Activated T-cell treated with anti-CD3 and anti-CD28 coated beads, Interleukin-2, amount 50 U/mL, for 24 hours (primary cell): ENCODE results near the gene NPR2.

Experiments
- DNase-seq: peaks from one replicate; pipeline ENCODE4 v3.0.0-alpha.2; 2020
- H3K27ac Mint-ChIP-seq: 2 replicates; pipeline ENCODE4 v1.8.0; 2020; ENCODE audit warnings: mild to moderate bottlenecking, mixed read lengths
- H3K27me3 Mint-ChIP-seq: 2 replicates; pipeline ENCODE4 v1.8.0; 2020; ENCODE audit warnings: mixed read lengths
- H3K36me3 Mint-ChIP-seq: 2 replicates; pipeline ENCODE4 v1.8.0; 2020; ENCODE audit warnings: low read depth, mixed read lengths
- H3K4me1 Mint-ChIP-seq: 2 replicates; pipeline ENCODE4 v1.8.0; 2020; ENCODE audit warnings: low read depth, mixed read lengths
- H3K4me3 Mint-ChIP-seq: 2 replicates; pipeline ENCODE4 v1.8.0; 2020; ENCODE audit warnings: mild to moderate bottlenecking, moderate library complexity, mixed read lengths
- H3K9me3 Mint-ChIP-seq: 2 replicates; pipeline ENCODE4 v1.8.0; 2020; ENCODE audit warnings: mixed read lengths

NPR2 gene

GRCh38 chr9:35820076-35820475 lies 28.7 kb downstream of the NPR2 start:
- Mint-ChIP-seq H3K36me3 (peaks cover 5% of the 10 kb centered on the region), H3K27me3 (no peaks in the 10 kb centered on the region), H3K27ac (no peak overlapping the region), H3K4me3 (no peak overlapping the region), H3K9me3 (no peaks in the 10 kb centered on the region), H3K4me1 (peaks cover 4% of the 10 kb centered on the region)
- DNase-seq, result no peak

- Mint-ChIP-seq H3K4me3 (no peak overlapping the region), H3K36me3 (no peaks in the 10 kb centered on the region), H3K4me1 (peaks cover 4% of the 10 kb centered on the region), H3K27ac (no peak overlapping the region), H3K9me3 (no peaks in the 10 kb centered on the region), H3K27me3 (no peaks in the 10 kb centered on the region)
- DNase-seq, result no peak
Observed at GRCh38 chr9:35822926-35823325, 31.5 kb downstream of the NPR2 start.

- Mint-ChIP-seq H3K4me3 (no peak overlapping the region), H3K27me3 (no peaks in the 10 kb centered on the region), H3K4me1 (peaks cover 20% of the 10 kb centered on the region), H3K9me3 (no peaks in the 10 kb centered on the region), H3K36me3 (peaks cover 3% of the 10 kb centered on the region), H3K27ac (no peak overlapping the region)
- DNase-seq, result peak; percentile 48
Observed at GRCh38 chr9:35826071-35826701, 34.8 kb downstream of the NPR2 start.

- Mint-ChIP-seq H3K4me3 (peak overlapping the region; percentile 87), H3K36me3 (peaks cover 3% of the 10 kb centered on the region), H3K27me3 (no peaks in the 10 kb centered on the region), H3K4me1 (peaks cover 20% of the 10 kb centered on the region), H3K9me3 (no peaks in the 10 kb centered on the region), H3K27ac (no peak overlapping the region)
- DNase-seq, result no peak
Observed at GRCh38 chr9:35827486-35827885, 36.1 kb downstream of the NPR2 start.

- no peaks in the 10 kb centered on the region for H3K9me3 Mint-ChIP-seq
- H3K4me3 Mint-ChIP-seq, result peak within 1 kb of the TSS; percentile 87
- DNase-seq, result no peak
- H3K27me3 Mint-ChIP-seq, result no peaks in the 10 kb centered on the region
- peak within 1 kb of the TSS; percentile 89 for H3K27ac Mint-ChIP-seq
- H3K36me3 Mint-ChIP-seq, result peaks cover 3% of the 10 kb centered on the region
- peaks cover 20% of the 10 kb centered on the region for H3K4me1 Mint-ChIP-seq
Observed at GRCh38 chr9:35828716-35829083, 37.3 kb downstream of the NPR2 start, which contains the start of gene FAM221B. Gene FAM221B (minus strand): TSS chr9:35828732. CDS start chr9:35826161, 2,571 bp downstream.

- DNase-seq, result peak; percentile 94
- H3K4me3 Mint-ChIP-seq, result peak within 1 kb of the TSS; percentile 87
- peaks cover 3% of the 10 kb centered on the region for H3K36me3 Mint-ChIP-seq
- H3K4me1 Mint-ChIP-seq, result peaks cover 20% of the 10 kb centered on the region
- H3K9me3 Mint-ChIP-seq, result no peaks in the 10 kb centered on the region
- no peaks in the 10 kb centered on the region for H3K27me3 Mint-ChIP-seq
- H3K27ac Mint-ChIP-seq, result peak within 1 kb of the TSS; percentile 89
Observed at GRCh38 chr9:35829084-35829763, 37.8 kb downstream of the NPR2 start, which contains the start of gene TMEM8B. Gene TMEM8B (plus strand): TSS chr9:35829228. CDS start chr9:35829448, 220 bp downstream.

GRCh38 chr9:35829764-35830096 lies 38.3 kb downstream of the NPR2 start:
- Mint-ChIP-seq H3K4me3 (peak overlapping the region; percentile 75), H3K36me3 (peaks cover 3% of the 10 kb centered on the region), H3K4me1 (peaks cover 22% of the 10 kb centered on the region), H3K9me3 (no peaks in the 10 kb centered on the region), H3K27me3 (no peaks in the 10 kb centered on the region), H3K27ac (peak overlapping the region; percentile 62)
- no peak for DNase-seq

- peaks cover 21% of the 10 kb centered on the region for H3K4me1 Mint-ChIP-seq
- no peak for DNase-seq
- no peak overlapping the region for H3K27ac Mint-ChIP-seq
- H3K4me3 Mint-ChIP-seq, result no peak overlapping the region
- no peaks in the 10 kb centered on the region for H3K9me3 Mint-ChIP-seq
- peaks cover 3% of the 10 kb centered on the region for H3K36me3 Mint-ChIP-seq
- H3K27me3 Mint-ChIP-seq, result no peaks in the 10 kb centered on the region
Observed at GRCh38 chr9:35831040-35831439, 39.6 kb downstream of the NPR2 start.

- H3K27ac Mint-ChIP-seq, result no peak overlapping the region
- no peak overlapping the region for H3K4me3 Mint-ChIP-seq
- peaks cover 18% of the 10 kb centered on the region for H3K4me1 Mint-ChIP-seq
- H3K27me3 Mint-ChIP-seq, result no peaks in the 10 kb centered on the region
- H3K9me3 Mint-ChIP-seq, result no peaks in the 10 kb centered on the region
- peaks cover 3% of the 10 kb centered on the region for H3K36me3 Mint-ChIP-seq
- DNase-seq, result no peak
Observed at GRCh38 chr9:35832814-35833213, 41.4 kb downstream of the NPR2 start.

GRCh38 chr9:35834260-35835215 lies 43.1 kb downstream of the NPR2 start:
- Mint-ChIP-seq H3K4me1 (peaks cover 9% of the 10 kb centered on the region), H3K9me3 (no peaks in the 10 kb centered on the region), H3K27ac (no peak overlapping the region), H3K4me3 (no peak overlapping the region), H3K36me3 (no peaks in the 10 kb centered on the region), H3K27me3 (no peaks in the 10 kb centered on the region)
- DNase-seq, result no peak

GRCh38 chr9:35835216-35835632 lies 43.8 kb downstream of the NPR2 start:
- no peak for DNase-seq
- no peaks in the 10 kb centered on the region for H3K9me3 Mint-ChIP-seq

GRCh38 chr9:35835766-35836165 lies 44.4 kb downstream of the NPR2 start:
- no peaks in the 10 kb centered on the region for H3K9me3 Mint-ChIP-seq
- H3K4me1 Mint-ChIP-seq, result peaks cover 4% of the 10 kb centered on the region
- H3K4me3 Mint-ChIP-seq, result no peak overlapping the region
- no peak for DNase-seq
- no peaks in the 10 kb centered on the region for H3K36me3 Mint-ChIP-seq
- H3K27ac Mint-ChIP-seq, result no peak overlapping the region
- H3K27me3 Mint-ChIP-seq, result no peaks in the 10 kb centered on the region

More at GRCh38 chr9:35835216-35835632, 43.8 kb downstream of the NPR2 start:
- Mint-ChIP-seq H3K27ac (no peak overlapping the region), H3K36me3 (no peaks in the 10 kb centered on the region), H3K4me1 (peaks cover 4% of the 10 kb centered on the region), H3K4me3 (no peak overlapping the region), H3K27me3 (no peaks in the 10 kb centered on the region)

- Mint-ChIP-seq H3K27me3 (no peaks in the 10 kb centered on the region), H3K4me1 (peaks cover 2% of the 10 kb centered on the region), H3K4me3 (no peak overlapping the region), H3K36me3 (no peaks in the 10 kb centered on the region), H3K27ac (no peak overlapping the region), H3K9me3 (no peaks in the 10 kb centered on the region)
- no peak for DNase-seq
Observed at GRCh38 chr9:35836595-35836994, 45.2 kb downstream of the NPR2 start.

GRCh38 chr9:35839926-35840325 lies 48.5 kb downstream of the NPR2 start:
- Mint-ChIP-seq H3K4me1 (peaks cover 10% of the 10 kb centered on the region), H3K36me3 (no peaks in the 10 kb centered on the region), H3K4me3 (no peak overlapping the region), H3K27ac (no peak overlapping the region), H3K9me3 (no peaks in the 10 kb centered on the region), H3K27me3 (no peaks in the 10 kb centered on the region)
- DNase-seq, result no peak
